ENCODE results near the gene AKAP8L. TPM values are rescaled to one million over a fixed set of nuclear protein-coding genes. Genes with fewer than 3 reads are reported as not detected.

Gene AKAP8L
- total and polyA plus RNA-seq, 2 of the 8 experiments (the other 6 are each of a cell fraction or from before 2014, with no cell fraction given), result 75.1 to 138 TPM

GRCh38 chr19:15430526-15431120 lies 11.8 kb upstream of the AKAP8L start:
- Histone ChIP-seq H3K18ac (ENCODE audit: extremely low read depth, low read length) (no peak overlapping the region), H2BK15ac (ENCODE audit: low read length) (no peak overlapping the region), H3K79me1 (ENCODE audit: low read depth, low read length) (peaks cover 22% of the 10 kb centered on the region), H4K5ac (ENCODE audit: insufficient read length, low read depth, low read length) (no peak overlapping the region), H3K23ac (ENCODE audit: insufficient read length) (no peak overlapping the region), H2BK5ac (ENCODE audit: low read depth, low read length) (no peak overlapping the region), H3K14ac (ENCODE audit: insufficient read length) (no peak overlapping the region), H3K4ac (replicated peaks; ENCODE audit: insufficient read length, low read depth, low read length) (no peak overlapping the region), H3K4me3 (ENCODE audit: extremely low read depth in 1 of 4, insufficient read depth in 2 of 4, low read depth in 3 of 4, low read length in 4 of 4) (no peak overlapping the region), H2BK120ac (replicated peaks; ENCODE audit: low read depth, low read length) (no peak overlapping the region), H3K9ac (replicated peaks in 1 of 4; ENCODE audit: extremely low read depth in 1 of 4, low read depth in 3 of 4, low read length in 3 of 4) (peak overlapping the region in 2 of 4 experiments; percentile 8 to 19; a peak in 2 of 7 replicates), H2AFZ (ENCODE audit: low read length) (no peak overlapping the region), H3K56ac (replicated peaks; ENCODE audit: insufficient read length, low read depth, low read length) (no peak overlapping the region), H4K91ac (replicated peaks; ENCODE audit: insufficient read length, low read length) (no peak overlapping the region), H3K27me3 (replicated peaks in 1 of 4; ENCODE audit: control insufficient read depth in 3 of 4, extremely low read depth in 1 of 4, insufficient read depth in 3 of 4, low read length in 3 of 4) (no peaks in the 10 kb centered on the region; a peak in 1 of 7 replicates), H4K20me1 (replicated peaks in 1 of 2; ENCODE audit: control insufficient read depth in 1 of 2, insufficient read depth in 2 of 2, low read length in 2 of 2) (peaks cover 12 to 13% of the 10 kb centered on the region in 2 experiments), H2BK12ac (ENCODE audit: low read depth, low read length) (no peak overlapping the region), H4K8ac (ENCODE audit: extremely low read depth, insufficient read depth, low read length) (no peak overlapping the region), H3K23me2 (ENCODE audit: low read depth, low read length) (peaks cover 10% of the 10 kb centered on the region), H3K27ac (ENCODE audit: low read depth, low read length) (no peak overlapping the region), H3K4me1 (replicated peaks in 1 of 4; ENCODE audit: control insufficient read depth in 3 of 4, insufficient read depth in 4 of 4, low read length in 3 of 4) (peaks cover 0 to 13% (median 8%) of the 10 kb centered on the region in 4 experiments; a peak in 6 of 7 replicates), H2AK5ac (ENCODE audit: low read depth, low read length) (no peak overlapping the region), H3K9me3 (ENCODE audit: insufficient read depth in 2 of 2, low read depth in 1 of 2, low read length in 1 of 2) (no peaks in the 10 kb centered on the region), H3K36me3 (ENCODE audit: control insufficient read depth in 2 of 4, insufficient read depth in 4 of 4, low read length in 3 of 4) (peaks cover 2 to 11% (median 9%) of the 10 kb centered on the region in 4 experiments; a peak in 5 of 8 replicates), H3K79me2 (ENCODE audit: control insufficient read depth in 1 of 2, insufficient read depth in 2 of 2, low read length in 2 of 2) (peaks cover 0 to 29% of the 10 kb centered on the region in 2 experiments; a peak in 2 of 4 replicates), H2BK20ac (ENCODE audit: low read length) (no peak overlapping the region), H3K4me2 (ENCODE audit: insufficient read depth in 1 of 2, low read depth in 2 of 2, low read length in 2 of 2) (peak overlapping the region; percentile 90 to 91; a peak in 2 of 4 replicates)
- WGBS, 2 experiments (ENCODE audit: extremely low coverage in 1 of 2, insufficient coverage in 1 of 2, insufficient read length in 1 of 2, insufficient replicate concordance in 2 of 2, low coverage in 1 of 2, low lambda C conversion rate in 2 of 2, missing lambda C conversion rate in 1 of 2), result 92% methylated on average over 10 of the region's 10 CpGs; no CpG with 5 or more reads in 1 of the 2 experiments
- POLR2A ChIA-PET (ENCODE audit: partially characterized antibody), result interaction anchor here (1.2 to 5.0 kb wide), 4 partner anchors 11 to 51 kb away, joined by 3 to 71 read pairs (median 5); partner anchors contain the start of genes AKAP8 and AKAP8L
- TF ChIP-seq SIN3A (conservative IDR thresholded peaks at IDR 0.05 in 1 of 2, IDR thresholded peaks at IDR 0.05 in 1 of 2; ENCODE audit: low read depth in 1 of 2, low read length in 2 of 2) (no peak), E2F6 (IDR thresholded peaks at IDR 0.05) (no peak), RXRA (IDR thresholded peaks at IDR 0.05; ENCODE audit: insufficient read depth, low read depth, low read length) (no peak), SP2 (IDR thresholded peaks at IDR 0.05; ENCODE audit: low read length) (no peak), EP300 (IDR thresholded peaks at IDR 0.05; ENCODE audit: borderline replicate concordance in 1 of 2, low read depth in 2 of 2, low read length in 2 of 2) (no peak), TAF1 (IDR thresholded peaks at IDR 0.05; ENCODE audit: low read depth, low read length) (no peak), CTBP2 (IDR thresholded peaks at IDR 0.05; ENCODE audit: borderline replicate concordance, insufficient read depth, insufficient read length, low read length) (no peak)
- TF ChIP-seq, protein P1, sequence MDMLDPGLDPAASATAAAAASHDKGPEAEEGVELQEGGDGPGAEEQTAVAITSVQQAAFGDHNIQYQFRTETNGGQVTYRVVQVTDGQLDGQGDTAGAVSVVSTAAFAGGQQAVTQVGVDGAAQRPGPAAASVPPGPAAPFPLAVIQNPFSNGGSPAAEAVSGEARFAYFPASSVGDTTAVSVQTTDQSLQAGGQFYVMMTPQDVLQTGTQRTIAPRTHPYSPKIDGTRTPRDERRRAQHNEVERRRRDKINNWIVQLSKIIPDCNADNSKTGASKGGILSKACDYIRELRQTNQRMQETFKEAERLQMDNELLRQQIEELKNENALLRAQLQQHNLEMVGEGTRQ (IDR thresholded peaks at IDR 0.05; ENCODE audit: low read length), result no peak
- DNase-seq (ENCODE audit: low read depth in 1 of 2, low spot score in 2 of 2) (no peak), FAIRE-seq (no peak)
- CTCF ChIA-PET (ENCODE audit: partially characterized antibody), result interaction anchor here (1.3 to 5.1 kb wide), 3 partner anchors 10 to 180 kb away, joined by 3 to 28 read pairs (median 6); partner anchors contain the start of gene AKAP8L

Data from H1 (cell line).